ENCODE measurements around the gene KRAS. TPM values are rescaled to one million over a fixed set of nuclear protein-coding genes. Genes with fewer than 3 reads are reported as not detected.

The KRAS gene
- total RNA-seq, 4 donors from 2014 or later = 17.4 to 27.5 (median 19.2) TPM

GRCh38 chr12:25287610-25288009 is 36.9 kb upstream of the KRAS start:
- TF ChIP-seq CTCF (IDR thresholded peaks at IDR 0.05) (no peak), POLR2A (IDR thresholded peaks at IDR 0.05) (no peak)
- no peaks in the 10 kb centered on the region for H3K9me3 ChIP-seq

GRCh38 chr12:25286837-25287236 is 36.1 kb upstream of the KRAS start:
- no peaks in the 10 kb centered on the region for H3K36me3 ChIP-seq
- H3K4me1 ChIP-seq = peaks cover 0 to 10% (median 0%) of the 10 kb centered on the region in 3 donors
- H3K27ac ChIP-seq = no peak overlapping the region
- no peak overlapping the region for H3K4me3 ChIP-seq
- H3K27me3 ChIP-seq = no peaks in the 10 kb centered on the region
- DNase-seq = no peak
- intact Hi-C loops (cut with DNase I) = no loop called here
- H3K9me3 ChIP-seq = no peaks in the 10 kb centered on the region
- no peak for TF ChIP-seq CTCF (IDR thresholded peaks at IDR 0.05)
- TF ChIP-seq POLR2A (IDR thresholded peaks at IDR 0.05) = no peak

More at GRCh38 chr12:25287610-25288009, 36.9 kb upstream of the KRAS start:
- no peak overlapping the region for H3K27ac ChIP-seq
- peaks cover 0 to 8% (median 0%) of the 10 kb centered on the region in 3 donors for H3K4me1 ChIP-seq
- 87 to 89% methylated on average over 2 of the region's 2 CpGs for WGBS, 2 donors
- H3K4me3 ChIP-seq = no peak overlapping the region
- no peaks in the 10 kb centered on the region for H3K27me3 ChIP-seq
- intact Hi-C loops (cut with DNase I) = no loop called here
- H3K36me3 ChIP-seq = no peaks in the 10 kb centered on the region
- no peak for DNase-seq

GRCh38 chr12:25284024-25284423 is 33.3 kb upstream of the KRAS start:
- 62 to 80% methylated on average over 4 of the region's 4 CpGs for WGBS, 2 donors
- Histone ChIP-seq H3K4me1 (peaks cover 0 to 10% (median 0%) of the 10 kb centered on the region in 3 donors), H3K9me3 (no peaks in the 10 kb centered on the region), H3K4me3 (no peak overlapping the region), H3K27ac (no peak overlapping the region), H3K36me3 (no peaks in the 10 kb centered on the region), H3K27me3 (no peaks in the 10 kb centered on the region)
- DNase-seq = no peak
- no peak for TF ChIP-seq CTCF (IDR thresholded peaks at IDR 0.05)
- no peak for TF ChIP-seq POLR2A (IDR thresholded peaks at IDR 0.05)
- intact Hi-C loops (cut with DNase I) = no loop called here

GRCh38 chr12:25283006-25283405 is 32.3 kb upstream of the KRAS start:
- Histone ChIP-seq H3K9me3 (no peaks in the 10 kb centered on the region), H3K36me3 (no peaks in the 10 kb centered on the region), H3K4me3 (no peak overlapping the region), H3K27me3 (no peaks in the 10 kb centered on the region), H3K27ac (peak overlapping the region in 1 of 4 donors; percentile 22), H3K4me1 (peaks cover 0 to 10% (median 0%) of the 10 kb centered on the region in 3 donors)
- no peak for DNase-seq
- WGBS, 2 donors = 58 to 71% methylated on average over 3 of the region's 3 CpGs
- TF ChIP-seq POLR2A (IDR thresholded peaks at IDR 0.05) = no peak
- no peak for TF ChIP-seq CTCF (IDR thresholded peaks at IDR 0.05)
- intact Hi-C loops (cut with DNase I) = no loop called here

- DNase-seq = no peak
- no peaks in the 10 kb centered on the region for H3K36me3 ChIP-seq
- H3K4me1 ChIP-seq = peaks cover 5 to 14% (median 10%) of the 10 kb centered on the region in 3 donors
- TF ChIP-seq POLR2A (IDR thresholded peaks at IDR 0.05) (no peak), CTCF (IDR thresholded peaks at IDR 0.05) (no peak)
- intact Hi-C loops (cut with DNase I) = no loop called here
- H3K9me3 ChIP-seq = no peaks in the 10 kb centered on the region
- H3K27ac ChIP-seq = no peak overlapping the region
- no peak overlapping the region for H3K4me3 ChIP-seq
- H3K27me3 ChIP-seq = no peaks in the 10 kb centered on the region
Measured at GRCh38 chr12:25280082-25280481, 29.4 kb upstream of the KRAS start.
